H1 (cell line): ENCODE measurements around the gene PCNX1. TPM values are rescaled to one million over a fixed set of nuclear protein-coding genes. Genes with fewer than 3 reads are reported as not detected.

Experiments
- CTCF ChIA-PET: fragments of 300-600 bp; sonication (Branson Sonifier 250); formaldehyde crosslinking; loops from one replicate; lab custom pipeline; 2021; ENCODE audit not compliant: partially characterized antibody; lab: Charles Lee
- POLR2A ChIA-PET: fragments of 300-600 bp; sonication (Branson Sonifier 250); formaldehyde crosslinking; loops from one replicate; lab custom pipeline; 2021; ENCODE audit warnings: inconsistent platforms; ENCODE audit not compliant: partially characterized antibody; lab: Charles Lee
- DNase-seq, 2 experiments: peaks; one replicate each; pipeline versions ENCODE4 v3.0.0 to v3.0.0-alpha.2; 2010 to 2022; ENCODE audit warnings: low spot score in 2 of 2, low read depth in 1 of 2, mixed read lengths in 1 of 2
- FAIRE-seq: peaks from 2 replicates; lab custom pipeline; 2011; peaks lifted over from hg19 to GRCh38; lab: Jason Lieb, UNC
- H2AFZ ChIP-seq: 2 replicates; pipeline ENCODE4 v1.8.1; 2012; ENCODE audit warnings: low read length, inconsistent platforms
- H2AK5ac ChIP-seq: 2 replicates; pipeline ENCODE4 v1.6.1; 2013; ENCODE audit warnings: low read depth, low read length
- H2BK120ac ChIP-seq: replicated peaks from 2 replicates; pipeline ENCODE3; 2013; ENCODE audit warnings: low read depth, low read length, inconsistent platforms
- H2BK12ac ChIP-seq: 2 replicates; pipeline ENCODE4 v1.6.1; 2013; ENCODE audit warnings: low read depth, low read length
- H2BK15ac ChIP-seq: 2 replicates; pipeline ENCODE4 v1.6.1; 2013; ENCODE audit warnings: low read length
- H2BK20ac ChIP-seq: 2 replicates; pipeline ENCODE4 v1.6.1; 2013; ENCODE audit warnings: low read length
- H2BK5ac ChIP-seq: 2 replicates; pipeline ENCODE4 v1.6.1; 2013; ENCODE audit warnings: low read depth, low read length
- H3K14ac ChIP-seq: 2 replicates; pipeline ENCODE4 v1.6.1; 2013; ENCODE audit warnings: inconsistent platforms; ENCODE audit not compliant: insufficient read length
- H3K18ac ChIP-seq: 2 replicates; pipeline ENCODE4 v1.6.1; 2013; ENCODE audit warnings: low read length; ENCODE audit errors: extremely low read depth
- H3K23ac ChIP-seq: 2 replicates; pipeline ENCODE4 v1.6.1; 2013; ENCODE audit warnings: inconsistent platforms; ENCODE audit not compliant: insufficient read length
- H3K23me2 ChIP-seq: 2 replicates; pipeline ENCODE4 v1.6.1; 2013; ENCODE audit warnings: low read depth, low read length
- H3K27ac ChIP-seq: 2 replicates; pipeline ENCODE4 v1.6.1; 2011; ENCODE audit warnings: low read depth, low read length, inconsistent platforms
- H3K27me3 ChIP-seq, 4 experiments: replicated peaks in 1 of 4; 1 replicate in 1 of 4; 2 replicates in 3 of 4; pipeline versions ENCODE4 v1.6.1 to v1.8.1; 2011 to 2013; ENCODE audit warnings: low read length in 3 of 4, mild to moderate bottlenecking in 3 of 4, inconsistent platforms in 2 of 4, mixed read lengths in 2 of 4, moderate library complexity in 1 of 4; ENCODE audit not compliant: control insufficient read depth in 3 of 4, insufficient read depth in 3 of 4; ENCODE audit errors: extremely low read depth in 1 of 4
- H3K36me3 ChIP-seq, 4 experiments: 2 replicates each; pipeline versions ENCODE4 v1.6.1 to v1.8.1; 2011 to 2013; ENCODE audit warnings: mild to moderate bottlenecking in 4 of 4, low read length in 3 of 4, moderate library complexity in 2 of 4, control low read depth in 1 of 4, inconsistent platforms in 1 of 4; ENCODE audit not compliant: insufficient read depth in 4 of 4, control insufficient read depth in 2 of 4
- H3K4ac ChIP-seq: replicated peaks from 2 replicates; pipeline ENCODE3; 2013; ENCODE audit warnings: low read length, low read depth, mixed read lengths, inconsistent platforms; ENCODE audit not compliant: insufficient read length
- H3K4me1 ChIP-seq, 4 experiments: replicated peaks in 1 of 4; 1 replicate in 1 of 4; 2 replicates in 3 of 4; pipeline versions ENCODE4 v1.6.1 to v1.8.1; 2011 to 2013; ENCODE audit warnings: low read length in 3 of 4, inconsistent platforms in 2 of 4, mixed read lengths in 1 of 4; ENCODE audit not compliant: insufficient read depth in 4 of 4, control insufficient read depth in 3 of 4
- H3K4me2 ChIP-seq, 2 experiments: 2 replicates each; pipeline versions ENCODE4 v1.6.1 to v1.8.1; 2011 to 2013; ENCODE audit warnings: low read depth in 2 of 2, low read length in 2 of 2, control low read depth in 1 of 2, inconsistent platforms in 1 of 2, mild to moderate bottlenecking in 1 of 2; ENCODE audit not compliant: insufficient read depth in 1 of 2
- H3K4me3 ChIP-seq, 4 experiments: fragments of 200-600, 300-600 bp in 1 of 4; sonication (generic), shearing (Covaris generic), sonication (Bioruptor Twin) in 1 of 4; 2 replicates each; pipeline versions ENCODE4 v1.5.1 to v1.8.1; 2011 to 2016; ENCODE audit warnings: low read length in 4 of 4, low read depth in 3 of 4, control low read depth in 2 of 4, inconsistent platforms in 2 of 4, mild to moderate bottlenecking in 2 of 4, mixed read lengths in 1 of 4, moderate library complexity in 1 of 4; ENCODE audit not compliant: insufficient read depth in 2 of 4; ENCODE audit errors: extremely low read depth in 1 of 4
- H3K56ac ChIP-seq: replicated peaks from 2 replicates; pipeline ENCODE3; 2013; ENCODE audit warnings: low read depth, mild to moderate bottlenecking, mixed read lengths, low read length, inconsistent platforms; ENCODE audit not compliant: insufficient read length
- H3K79me1 ChIP-seq: 2 replicates; pipeline ENCODE4 v1.6.1; 2013; ENCODE audit warnings: low read depth, low read length, control low read depth
- H3K79me2 ChIP-seq, 2 experiments: 2 replicates each; pipeline versions ENCODE4 v1.6.1 to v1.8.1; 2012 to 2013; ENCODE audit warnings: low read length in 2 of 2, mild to moderate bottlenecking in 2 of 2, inconsistent platforms in 1 of 2; ENCODE audit not compliant: insufficient read depth in 2 of 2, control insufficient read depth in 1 of 2
- H3K9ac ChIP-seq, 4 experiments: replicated peaks in 1 of 4; 1 replicate in 1 of 4; 2 replicates in 3 of 4; pipeline versions ENCODE4 v1.6.1 to v1.8.1; 2011 to 2013; ENCODE audit warnings: low read depth in 3 of 4, low read length in 3 of 4, control low read depth in 2 of 4, mild to moderate bottlenecking in 2 of 4, moderate library complexity in 2 of 4, inconsistent platforms in 1 of 4; ENCODE audit errors: extremely low read depth in 1 of 4
- H3K9me3 ChIP-seq, 2 experiments: 2 replicates each; pipeline versions ENCODE4 v1.6.1 to v1.8.1; 2012 to 2013; ENCODE audit warnings: mild to moderate bottlenecking in 2 of 2, moderate library complexity in 2 of 2, control low read depth in 1 of 2, inconsistent platforms in 1 of 2, low read depth in 1 of 2, low read length in 1 of 2, mixed read lengths in 1 of 2; ENCODE audit not compliant: insufficient read depth in 2 of 2
- H4K20me1 ChIP-seq, 2 experiments: replicated peaks in 1 of 2; 2 replicates each; pipeline versions ENCODE3 to v1.8.1; 2011 to 2013; ENCODE audit warnings: inconsistent platforms in 2 of 2, low read length in 2 of 2, mild to moderate bottlenecking in 1 of 2; ENCODE audit not compliant: insufficient read depth in 2 of 2, control insufficient read depth in 1 of 2
- H4K5ac ChIP-seq: 2 replicates; pipeline ENCODE4 v1.6.1; 2013; ENCODE audit warnings: low read length, low read depth, mixed read lengths, inconsistent platforms; ENCODE audit not compliant: insufficient read length
- H4K8ac ChIP-seq: 2 replicates; pipeline ENCODE4 v1.8.0; 2013; ENCODE audit warnings: mild to moderate bottlenecking, moderate library complexity, low read length, inconsistent platforms; ENCODE audit not compliant: insufficient read depth; ENCODE audit errors: extremely low read depth
- H4K91ac ChIP-seq: replicated peaks from 2 replicates; pipeline ENCODE3; 2013; ENCODE audit warnings: low read length, mixed read lengths, inconsistent platforms; ENCODE audit not compliant: insufficient read length
- CEBPB ChIP-seq: IDR thresholded peaks from 2 replicates; pipeline ENCODE4 v1.6.1; 2012; ENCODE audit warnings: low read depth, low read length
- SIRT6 ChIP-seq: IDR thresholded peaks from one replicate; pipeline ENCODE4 v1.7.1; 2012; ENCODE audit warnings: low read length, inconsistent platforms
- TCF12 ChIP-seq: IDR thresholded peaks from 2 replicates; pipeline ENCODE4 v1.6.1; 2011; ENCODE audit warnings: low read depth, mild to moderate bottlenecking, low read length
- WGBS, 2 experiments: shearing (Covaris generic) in 1 of 2; methylation state at CpG; one replicate each; pipeline versions ENCODE4 v1.1.6 to v1.1.7; 2013 to 2015; ENCODE audit warnings: low lambda C conversion rate in 2 of 2, mixed read lengths in 2 of 2, inconsistent platforms in 1 of 2, low coverage in 1 of 2, missing lambda C conversion rate in 1 of 2; ENCODE audit not compliant: insufficient replicate concordance in 2 of 2, insufficient coverage in 1 of 2, insufficient read length in 1 of 2; ENCODE audit errors: extremely low coverage in 1 of 2, missing lambda C conversion rate in 1 of 2; 5-methylcytosine and 5-hydroxymethylcytosine counted together
- polyA plus RNA-seq, 7 experiments: library from polyadenylated mRNA; depleted of rRNA in 3 of 7; stranded (reverse) in 5 of 7; unstranded in 2 of 7; fragments of >200 nt in 5 of 7; fragments of 200-250 nt in 2 of 7; gene quantifications; 1 replicate in 5 of 7; 2 replicates in 1 of 7; 4 replicates in 1 of 7; pipeline versions ENCODE4 v1.2.1 to v1.2.3, GENCODE V29; 2011 to 2013; ENCODE audit warnings: missing spikeins in 2 of 7, mixed read lengths in 2 of 7
- total RNA-seq: library from RNA; stranded (reverse); fragmentation: NEBNext Ultra II Directional; extraction: Animal tissue kit (Norgen Biotek cat#: 25700); gene quantifications from 2 replicates; pipeline ENCODE4 v1.2.1, GENCODE V29; 2021
- TF ChIP-seq, protein P1 (sequence below), 3 experiments: IDR thresholded peaks; 1 replicate in 2 of 3; 2 replicates in 1 of 3; pipeline versions ENCODE4 v1.5.1 to v1.6.1; 2011; ENCODE audit warnings: low read length in 3 of 3, mild to moderate bottlenecking in 3 of 3, inconsistent platforms in 2 of 3, low read depth in 1 of 3, moderate library complexity in 1 of 3; ENCODE audit not compliant: insufficient read depth in 1 of 3; ENCODE audit errors: control extremely low read depth in 1 of 3

PCNX1 gene
- total and polyA plus RNA-seq, 2 of the 8 experiments (the other 6 are each of a cell fraction or from before 2014, with no cell fraction given): 37.7 to 53.2 TPM

DNA sequence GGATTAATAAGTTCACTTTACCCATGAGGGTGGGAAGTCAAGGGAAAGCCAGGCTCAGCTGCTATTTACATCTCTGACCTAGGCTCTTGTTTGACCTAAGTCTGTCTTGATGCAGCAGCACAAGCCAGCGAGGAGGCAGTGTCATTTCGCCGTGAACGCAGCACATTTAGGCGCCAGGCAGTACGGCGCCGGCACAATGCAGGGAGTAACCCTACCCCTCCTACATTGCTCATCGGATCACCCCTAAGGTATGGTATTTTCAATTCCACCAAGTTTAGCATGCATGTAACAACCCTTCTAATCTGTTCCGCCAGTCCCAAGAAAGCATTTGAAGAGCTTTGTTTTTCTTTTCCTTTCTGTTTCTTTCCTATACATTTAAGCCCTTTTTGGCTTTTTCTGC, 81.2 kb downstream of the PCNX1 start:
- no peak overlapping the region for H2AK5ac ChIP-seq
- no peak for TF ChIP-seq TCF12
- TF ChIP-seq, protein P1, sequence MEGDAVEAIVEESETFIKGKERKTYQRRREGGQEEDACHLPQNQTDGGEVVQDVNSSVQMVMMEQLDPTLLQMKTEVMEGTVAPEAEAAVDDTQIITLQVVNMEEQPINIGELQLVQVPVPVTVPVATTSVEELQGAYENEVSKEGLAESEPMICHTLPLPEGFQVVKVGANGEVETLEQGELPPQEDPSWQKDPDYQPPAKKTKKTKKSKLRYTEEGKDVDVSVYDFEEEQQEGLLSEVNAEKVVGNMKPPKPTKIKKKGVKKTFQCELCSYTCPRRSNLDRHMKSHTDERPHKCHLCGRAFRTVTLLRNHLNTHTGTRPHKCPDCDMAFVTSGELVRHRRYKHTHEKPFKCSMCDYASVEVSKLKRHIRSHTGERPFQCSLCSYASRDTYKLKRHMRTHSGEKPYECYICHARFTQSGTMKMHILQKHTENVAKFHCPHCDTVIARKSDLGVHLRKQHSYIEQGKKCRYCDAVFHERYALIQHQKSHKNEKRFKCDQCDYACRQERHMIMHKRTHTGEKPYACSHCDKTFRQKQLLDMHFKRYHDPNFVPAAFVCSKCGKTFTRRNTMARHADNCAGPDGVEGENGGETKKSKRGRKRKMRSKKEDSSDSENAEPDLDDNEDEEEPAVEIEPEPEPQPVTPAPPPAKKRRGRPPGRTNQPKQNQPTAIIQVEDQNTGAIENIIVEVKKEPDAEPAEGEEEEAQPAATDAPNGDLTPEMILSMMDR (IDR thresholded peaks at IDR 0.05; ENCODE audit: control extremely low read depth in 1 of 3, insufficient read depth in 1 of 3, low read depth in 1 of 3, low read length in 3 of 3): no peak
- no peak for TF ChIP-seq SIRT6
- TF ChIP-seq CEBPB: no peak
- H3K27ac ChIP-seq: no peak overlapping the region
- H2BK12ac ChIP-seq: no peak overlapping the region
- no peak overlapping the region for H3K14ac ChIP-seq
- H3K56ac ChIP-seq: no peak overlapping the region
- H3K9me3 ChIP-seq: no peaks in the 10 kb centered on the region
- CTCF ChIA-PET: interaction anchor here (0.6 kb wide), 1 partner anchor 1898 kb away, joined by 3 read pairs; no protein-coding TSS in a partner anchor
- no peak overlapping the region for H3K4me3 ChIP-seq
- no peak overlapping the region for H2BK5ac ChIP-seq
- H3K18ac ChIP-seq: no peak overlapping the region
- POLR2A ChIA-PET: interaction anchor here (0.7 kb wide), 1 partner anchor 35 kb away, joined by 3 read pairs; no protein-coding TSS in a partner anchor
- H3K23me2 ChIP-seq: no peaks in the 10 kb centered on the region
- H4K8ac ChIP-seq: peak overlapping the region; percentile 45; the same call in 1 of the 2 replicates
- H3K9ac ChIP-seq: no peak overlapping the region
- H4K5ac ChIP-seq: no peak overlapping the region
- H2BK20ac ChIP-seq: no peak overlapping the region
- no peak overlapping the region for H3K4me2 ChIP-seq
- peaks cover 0 to 10% of the 10 kb centered on the region in 2 experiments; a peak in 2 of 4 replicates for H3K79me2 ChIP-seq
- no peak for FAIRE-seq
- H4K91ac ChIP-seq: no peak overlapping the region
- no peak overlapping the region for H2AFZ ChIP-seq
- H3K27me3 ChIP-seq: no peaks in the 10 kb centered on the region
- H3K4me1 ChIP-seq: no peaks in the 10 kb centered on the region
- peaks cover 2 to 3% of the 10 kb centered on the region in 2 experiments for H4K20me1 ChIP-seq
- peak overlapping the region; percentile 87 for H3K23ac ChIP-seq
- 87% methylated on average over 10 of the region's 10 CpGs; no CpG with 5 or more reads in 1 of the 2 experiments for WGBS, 2 experiments
- DNase-seq: no peak
- no peak overlapping the region for H2BK120ac ChIP-seq
- no peaks in the 10 kb centered on the region for H3K79me1 ChIP-seq
- no peak overlapping the region for H3K4ac ChIP-seq
- H2BK15ac ChIP-seq: no peak overlapping the region
- no peaks in the 10 kb centered on the region for H3K36me3 ChIP-seq
